Endothelial cell (in vitro differentiated cells): Measurements from ENCODE around the gene RASA3. TPM values are rescaled to one million over a fixed set of nuclear protein-coding genes. Genes with fewer than 3 reads are reported as not detected.

Experiments used
- DNase-seq: peaks from one replicate; pipeline ENCODE4 v3.0.0; 2021; ENCODE audit warnings: low spot score
- H3K27ac Mint-ChIP-seq: one replicate; pipeline ENCODE4 v1.8.0; 2021; ENCODE audit warnings: mixed read lengths, inconsistent platforms; ENCODE audit not compliant: unreplicated experiment
- H3K27me3 Mint-ChIP-seq: one replicate; pipeline ENCODE4 v1.8.0; 2021; ENCODE audit warnings: mild to moderate bottlenecking, moderate library complexity, mixed read lengths, inconsistent platforms; ENCODE audit not compliant: unreplicated experiment
- H3K36me3 Mint-ChIP-seq: one replicate; pipeline ENCODE4 v1.8.0; 2021; ENCODE audit warnings: mild to moderate bottlenecking, low read depth, mixed read lengths, inconsistent platforms; ENCODE audit not compliant: unreplicated experiment
- H3K4me1 Mint-ChIP-seq: one replicate; pipeline ENCODE4 v1.8.0; 2021; ENCODE audit warnings: mild to moderate bottlenecking, mixed read lengths, inconsistent platforms; ENCODE audit not compliant: unreplicated experiment
- H3K4me3 Mint-ChIP-seq: one replicate; pipeline ENCODE4 v1.8.0; 2021; ENCODE audit warnings: mild to moderate bottlenecking, mixed read lengths, inconsistent platforms; ENCODE audit not compliant: unreplicated experiment
- H3K9me3 Mint-ChIP-seq: one replicate; pipeline ENCODE4 v1.8.0; 2021; ENCODE audit warnings: mixed read lengths, inconsistent platforms; ENCODE audit not compliant: unreplicated experiment
- total RNA-seq: library from RNA; stranded (reverse); fragmentation: NEBNext Ultra II Directional; extraction: Animal tissue kit (Norgen Biotek cat#: 25700); gene quantifications from one replicate; pipeline ENCODE4 v1.2.1, GENCODE V29; 2021; ENCODE audit not compliant: unreplicated experiment
- TF ChIP-seq, protein P1 (sequence below): fragments of 200-600 bp; sonication (generic); IDR thresholded peaks from one replicate; pipeline ENCODE4 v1.5.0; 2021; ENCODE audit warnings: antibody characterized with exemption; ENCODE audit not compliant: unreplicated experiment

RASA3 gene
- total RNA-seq, 1 donor from 2014 or later: 34.0 TPM

DNA sequence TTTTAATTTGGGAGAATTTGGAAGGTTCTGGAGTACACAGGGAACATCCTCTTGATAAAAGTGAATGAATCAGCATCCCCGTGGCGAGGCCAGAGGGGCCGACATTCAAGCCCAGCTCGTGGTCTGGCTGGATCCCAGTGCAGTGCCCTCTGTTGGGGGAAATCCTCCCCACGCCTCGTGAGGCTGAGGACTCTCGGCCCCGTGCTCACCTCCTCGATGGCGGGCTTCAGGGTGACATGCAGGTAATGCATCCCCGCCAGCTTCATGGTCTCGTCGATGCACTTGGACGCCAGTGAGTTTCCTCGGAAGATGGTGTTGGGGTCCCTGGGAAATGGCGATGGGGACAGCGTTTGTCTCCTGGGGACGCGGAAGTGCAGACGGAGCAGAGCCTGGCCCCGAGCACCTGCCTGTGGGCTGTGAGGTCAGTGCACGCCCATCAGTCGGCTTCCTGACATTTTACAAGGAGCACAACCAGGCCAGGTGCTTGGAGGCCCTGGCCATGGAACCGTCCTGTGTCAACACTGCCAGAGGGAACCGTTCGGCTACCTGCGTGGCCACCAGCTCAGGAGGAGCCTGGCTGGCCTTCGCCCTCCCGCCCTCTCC lies 115.3 kb downstream of the RASA3 start:
- DNase-seq: no peak
- Mint-ChIP-seq H3K9me3 (no peaks in the 10 kb centered on the region), H3K27ac (peak overlapping the region; percentile 53), H3K4me1 (peaks cover 8% of the 10 kb centered on the region), H3K36me3 (peaks cover 31% of the 10 kb centered on the region), H3K4me3 (no peak overlapping the region), H3K27me3 (peaks cover 9% of the 10 kb centered on the region)
- TF ChIP-seq, protein P1, sequence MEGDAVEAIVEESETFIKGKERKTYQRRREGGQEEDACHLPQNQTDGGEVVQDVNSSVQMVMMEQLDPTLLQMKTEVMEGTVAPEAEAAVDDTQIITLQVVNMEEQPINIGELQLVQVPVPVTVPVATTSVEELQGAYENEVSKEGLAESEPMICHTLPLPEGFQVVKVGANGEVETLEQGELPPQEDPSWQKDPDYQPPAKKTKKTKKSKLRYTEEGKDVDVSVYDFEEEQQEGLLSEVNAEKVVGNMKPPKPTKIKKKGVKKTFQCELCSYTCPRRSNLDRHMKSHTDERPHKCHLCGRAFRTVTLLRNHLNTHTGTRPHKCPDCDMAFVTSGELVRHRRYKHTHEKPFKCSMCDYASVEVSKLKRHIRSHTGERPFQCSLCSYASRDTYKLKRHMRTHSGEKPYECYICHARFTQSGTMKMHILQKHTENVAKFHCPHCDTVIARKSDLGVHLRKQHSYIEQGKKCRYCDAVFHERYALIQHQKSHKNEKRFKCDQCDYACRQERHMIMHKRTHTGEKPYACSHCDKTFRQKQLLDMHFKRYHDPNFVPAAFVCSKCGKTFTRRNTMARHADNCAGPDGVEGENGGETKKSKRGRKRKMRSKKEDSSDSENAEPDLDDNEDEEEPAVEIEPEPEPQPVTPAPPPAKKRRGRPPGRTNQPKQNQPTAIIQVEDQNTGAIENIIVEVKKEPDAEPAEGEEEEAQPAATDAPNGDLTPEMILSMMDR: no peak

DNA sequence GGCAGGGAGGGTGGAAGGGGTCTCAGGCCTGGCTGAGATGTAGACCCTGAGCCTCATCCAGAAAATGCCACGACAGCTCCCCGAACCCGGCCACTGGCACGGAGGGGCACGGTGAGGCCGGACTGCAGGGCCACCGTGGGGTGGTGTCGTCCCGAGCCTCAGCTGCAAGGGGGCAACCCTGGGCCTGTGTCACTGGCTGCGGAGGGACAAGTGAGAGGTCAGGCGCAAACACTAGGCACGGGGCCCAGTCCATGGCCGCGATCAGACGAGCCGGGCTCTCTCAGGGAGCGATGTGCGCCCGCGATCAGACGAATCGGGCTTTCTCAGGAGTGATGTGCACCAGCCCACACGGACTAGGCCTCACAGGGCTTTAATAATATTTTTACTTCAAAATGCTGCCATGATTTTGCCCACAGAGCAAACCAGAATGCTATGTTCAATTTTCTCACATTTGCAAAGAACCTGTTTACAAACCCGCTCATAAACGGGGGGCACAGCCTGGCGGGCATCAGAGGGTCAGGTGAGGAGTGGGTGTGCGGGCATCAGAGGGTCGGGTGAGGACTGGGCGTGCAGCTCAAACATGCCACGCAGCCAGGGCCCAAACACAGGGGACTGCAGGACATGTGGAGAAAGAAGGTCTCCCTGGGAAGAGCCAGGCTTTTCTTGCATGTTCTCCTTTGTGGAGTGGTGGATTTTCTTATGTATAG lies 115.9 kb downstream of the RASA3 start:
- Mint-ChIP-seq H3K27me3 (peaks cover 9% of the 10 kb centered on the region), H3K4me3 (peak overlapping the region; percentile 27), H3K27ac (peak overlapping the region; percentile 53), H3K4me1 (peaks cover 8% of the 10 kb centered on the region), H3K9me3 (no peaks in the 10 kb centered on the region), H3K36me3 (peaks cover 30% of the 10 kb centered on the region)
- TF ChIP-seq, protein P1: no peak
- no peak for DNase-seq

DNA sequence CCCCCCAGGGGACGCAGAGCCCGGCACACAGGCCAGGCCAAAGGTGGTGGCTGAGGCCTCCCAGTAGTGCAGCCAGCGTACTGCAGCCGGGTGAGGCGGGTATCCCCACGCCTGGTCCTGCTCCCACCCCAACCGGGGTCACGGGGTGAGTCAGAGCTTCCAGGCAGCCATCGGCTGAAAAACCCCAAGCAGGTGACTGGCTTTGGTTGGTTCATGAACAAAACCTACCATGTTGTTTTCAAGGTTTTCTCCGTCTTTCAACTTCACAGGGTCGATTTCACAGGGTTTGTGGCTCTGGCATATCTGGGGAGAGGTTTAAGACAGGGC lies 116.5 kb downstream of the RASA3 start:
- DNase-seq: no peak
- H3K36me3 Mint-ChIP-seq: peaks cover 28% of the 10 kb centered on the region
- H3K27me3 Mint-ChIP-seq: peaks cover 13% of the 10 kb centered on the region

DNA sequence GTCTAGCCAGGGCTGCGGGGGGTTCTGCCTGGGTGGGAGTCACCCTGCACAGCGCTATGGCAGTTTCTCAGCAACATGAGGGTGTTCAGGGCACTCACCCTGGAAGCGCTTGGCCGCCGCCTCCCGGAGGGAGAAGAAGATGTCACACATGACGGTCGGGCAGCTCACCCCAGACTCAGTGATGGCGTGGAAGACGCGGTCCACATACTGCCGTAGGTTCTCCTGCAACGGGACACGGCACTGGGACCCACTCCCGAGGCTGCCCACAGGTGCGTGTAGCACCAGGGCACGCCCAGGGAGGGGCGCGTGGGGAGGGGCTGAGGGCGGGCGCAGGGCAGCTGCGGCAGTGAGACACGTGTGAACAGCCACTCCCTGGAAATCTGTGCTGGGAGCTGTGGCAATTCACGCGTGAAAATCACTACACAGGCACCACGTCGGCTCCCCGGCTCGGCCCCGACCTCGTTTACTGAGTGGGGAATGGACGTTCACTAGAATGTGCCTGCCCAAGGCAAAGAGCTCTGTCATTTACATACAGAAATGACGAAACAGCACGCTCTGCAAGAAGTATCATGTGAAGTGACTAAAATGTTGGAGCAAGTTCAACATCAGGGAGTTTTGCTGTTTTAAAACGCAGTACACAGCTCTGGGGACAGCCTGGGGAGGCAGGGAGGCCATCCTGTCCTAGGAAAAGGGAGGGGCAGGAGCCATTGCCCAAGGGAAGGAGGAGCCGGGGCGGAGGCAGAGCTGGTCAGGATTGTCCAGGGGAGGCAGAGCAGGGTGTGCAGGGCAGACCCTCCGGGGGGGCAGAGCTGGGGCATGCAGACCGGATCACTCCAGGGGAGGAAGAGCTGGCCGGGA lies 117.1 kb downstream of the RASA3 start:
- TF ChIP-seq, protein P1: no peak
- no peak overlapping the region for H3K4me3 Mint-ChIP-seq
- no peaks in the 10 kb centered on the region for H3K9me3 Mint-ChIP-seq
- no peak overlapping the region for H3K27ac Mint-ChIP-seq
- peaks cover 24% of the 10 kb centered on the region for H3K36me3 Mint-ChIP-seq
- DNase-seq: no peak
- peaks cover 15% of the 10 kb centered on the region for H3K27me3 Mint-ChIP-seq
- peaks cover under 1% of the 10 kb centered on the region for H3K4me1 Mint-ChIP-seq

More for the DNA sequence above, 116.5 kb downstream of the RASA3 start:
- no peak overlapping the region for H3K27ac Mint-ChIP-seq
- peaks cover 7% of the 10 kb centered on the region for H3K4me1 Mint-ChIP-seq
- no peaks in the 10 kb centered on the region for H3K9me3 Mint-ChIP-seq
- TF ChIP-seq, protein P1: no peak
- H3K4me3 Mint-ChIP-seq: no peak overlapping the region
